C4-2B (cell line): ENCODE results near the gene CLEC16A.

ENCODE experiments used
- CTCF ChIP-seq: fragments of 450-650 bp; conservative IDR thresholded peaks from 2 replicates; pipeline ENCODE4 v1.5.1; 2017; ENCODE audit warnings: mild to moderate bottlenecking
- ZFX ChIP-seq: fragments of 450-650 bp; IDR thresholded peaks from 2 replicates; pipeline ENCODE4 v1.6.1; 2017

GRCh38 chr16:10911267-10911666 is 33.1 kb upstream of the CLEC16A start:
- TF ChIP-seq CTCF (no peak), ZFX (no peak)
